H9 (cell line): ENCODE data around the gene ACADS. TPM values are rescaled to one million over a fixed set of nuclear protein-coding genes. Genes with fewer than 3 reads are reported as not detected.

ENCODE experiments used
- DNase-seq: peaks from one replicate; pipeline ENCODE4 v3.0.0-alpha.2; 2017
- H2AFZ ChIP-seq: one replicate; pipeline ENCODE4 v1.6.1; 2013; ENCODE audit warnings: mild to moderate bottlenecking, low read length, control low read depth, moderate library complexity
- H2AK5ac ChIP-seq: 2 replicates; pipeline ENCODE4 v1.6.1; 2013; ENCODE audit warnings: low read length, control low read depth, mixed read lengths; ENCODE audit not compliant: insufficient read length
- H2BK120ac ChIP-seq: one replicate; pipeline ENCODE4 v1.6.1; 2013; ENCODE audit warnings: low read depth, mild to moderate bottlenecking, low read length, control low read depth, inconsistent platforms; ENCODE audit not compliant: poor library complexity, severe bottlenecking
- H2BK12ac ChIP-seq: 2 replicates; pipeline ENCODE4 v1.6.1; 2013; ENCODE audit warnings: low read length, control low read depth, mixed read lengths, low read depth; ENCODE audit not compliant: insufficient read length
- H2BK15ac ChIP-seq: 2 replicates; pipeline ENCODE4 v1.6.1; 2013; ENCODE audit warnings: low read depth, low read length, control low read depth
- H2BK20ac ChIP-seq: one replicate; pipeline ENCODE4 v1.6.1; 2013; ENCODE audit warnings: low read depth, mild to moderate bottlenecking, low read length, control low read depth, inconsistent platforms; ENCODE audit not compliant: poor library complexity, severe bottlenecking
- H2BK5ac ChIP-seq: 2 replicates; pipeline ENCODE4 v1.6.1; 2013; ENCODE audit warnings: low read length, control low read depth, mixed read lengths; ENCODE audit not compliant: insufficient read length
- H3K14ac ChIP-seq: 2 replicates; pipeline ENCODE4 v1.6.1; 2013; ENCODE audit warnings: low read length, control low read depth; ENCODE audit not compliant: insufficient read depth
- H3K18ac ChIP-seq: 2 replicates; pipeline ENCODE4 v1.6.1; 2013; ENCODE audit warnings: low read depth, mild to moderate bottlenecking, mixed read lengths, low read length, control low read depth; ENCODE audit not compliant: insufficient read length
- H3K23ac ChIP-seq: 2 replicates; pipeline ENCODE4 v1.6.1; 2013; ENCODE audit warnings: low read length, control low read depth, mixed read lengths, low read depth; ENCODE audit not compliant: insufficient read length
- H3K23me2 ChIP-seq: 2 replicates; pipeline ENCODE4 v1.6.1; 2013; ENCODE audit warnings: low read depth, mild to moderate bottlenecking, mixed read lengths, low read length, control low read depth; ENCODE audit not compliant: insufficient read length, poor library complexity, severe bottlenecking
- H3K27ac ChIP-seq: 2 replicates; pipeline ENCODE4 v1.5.1; 2013; ENCODE audit warnings: low read length, control low read depth, mixed read lengths, low read depth; ENCODE audit not compliant: insufficient read length
- H3K27me3 ChIP-seq: 2 replicates; pipeline ENCODE4 v1.6.1; 2013; ENCODE audit warnings: low read length, control low read depth, inconsistent platforms; ENCODE audit not compliant: insufficient read depth
- H3K4ac ChIP-seq: 2 replicates; pipeline ENCODE4 v1.6.1; 2013; ENCODE audit warnings: low read depth, mild to moderate bottlenecking, control low read depth, inconsistent platforms, low read length, moderate library complexity
- H3K4me1 ChIP-seq: 2 replicates; pipeline ENCODE4 v1.6.1; 2013; ENCODE audit warnings: low read length, control low read depth, inconsistent platforms; ENCODE audit not compliant: insufficient read depth
- H3K4me2 ChIP-seq: 2 replicates; pipeline ENCODE4 v1.6.1; 2013; ENCODE audit warnings: low read length, control low read depth, mixed read lengths; ENCODE audit not compliant: insufficient read length, insufficient read depth
- H3K56ac ChIP-seq: 2 replicates; pipeline ENCODE4 v1.6.1; 2013; ENCODE audit warnings: low read depth, mild to moderate bottlenecking, mixed read lengths, low read length, control low read depth; ENCODE audit not compliant: insufficient read length
- H3K79me1 ChIP-seq: 2 replicates; pipeline ENCODE4 v1.6.1; 2013; ENCODE audit warnings: low read depth, mild to moderate bottlenecking, moderate library complexity, low read length, control low read depth, inconsistent platforms; ENCODE audit not compliant: insufficient read depth, poor library complexity, severe bottlenecking
- H3K79me2 ChIP-seq: 2 replicates; pipeline ENCODE4 v1.6.1; 2013; ENCODE audit warnings: low read length, control low read depth, inconsistent platforms; ENCODE audit not compliant: insufficient read depth
- H3K9ac ChIP-seq: 2 replicates; pipeline ENCODE4 v1.6.1; 2013; ENCODE audit warnings: low read length, control low read depth, mixed read lengths; ENCODE audit not compliant: insufficient read length; ENCODE audit errors: extremely low read depth
- H3K9me3 ChIP-seq: one replicate; pipeline ENCODE4 v1.6.1; 2013; ENCODE audit warnings: low read depth, low read length, inconsistent platforms; ENCODE audit not compliant: control insufficient read depth
- H3T11ph ChIP-seq: one replicate; pipeline ENCODE4 v1.6.1; 2013; ENCODE audit warnings: mild to moderate bottlenecking, low read length, control low read depth, inconsistent platforms
- H4K20me1 ChIP-seq: one replicate; pipeline ENCODE4 v1.6.1; 2013; ENCODE audit not compliant: control insufficient read depth, insufficient read length, insufficient read depth
- H4K5ac ChIP-seq: 2 replicates; pipeline ENCODE4 v1.6.1; 2013; ENCODE audit warnings: low read depth, mild to moderate bottlenecking, mixed read lengths, low read length, control low read depth; ENCODE audit not compliant: insufficient read length
- H4K8ac ChIP-seq: replicated peaks from 2 replicates; pipeline ENCODE4 v1.6.1; 2013; ENCODE audit warnings: low read length, control low read depth, mixed read lengths, low read depth; ENCODE audit not compliant: insufficient read length
- H4K91ac ChIP-seq: 2 replicates; pipeline ENCODE4 v1.6.1; 2013; ENCODE audit warnings: low read depth, mild to moderate bottlenecking, moderate library complexity, mixed read lengths, low read length, control low read depth; ENCODE audit not compliant: insufficient read length
- H3K27ac Mint-ChIP-seq, 3 experiments: 2 replicates in 2 of 3; 3 replicates in 1 of 3; pipeline ENCODE4 v1.8.0; 2020 to 2021; ENCODE audit warnings: mixed read lengths in 3 of 3, mild to moderate bottlenecking in 1 of 3, moderate library complexity in 1 of 3
- H3K27me3 Mint-ChIP-seq: 2 replicates; pipeline ENCODE4 v1.8.0; 2021; ENCODE audit warnings: low read depth, mild to moderate bottlenecking, moderate library complexity, mixed read lengths
- H3K36me3 Mint-ChIP-seq, 3 experiments: 2 replicates in 2 of 3; 3 replicates in 1 of 3; pipeline ENCODE4 v1.8.0; 2020 to 2021; ENCODE audit warnings: low read depth in 3 of 3, mixed read lengths in 3 of 3; ENCODE audit not compliant: insufficient read depth in 1 of 3
- H3K4me1 Mint-ChIP-seq, 2 experiments: 2 replicates each; pipeline ENCODE4 v1.8.0; 2020; ENCODE audit warnings: mixed read lengths in 2 of 2
- H3K4me3 Mint-ChIP-seq, 2 experiments: 2 replicates in 1 of 2; 3 replicates in 1 of 2; pipeline ENCODE4 v1.8.0; 2020 to 2021; ENCODE audit warnings: mild to moderate bottlenecking in 2 of 2, mixed read lengths in 2 of 2, moderate library complexity in 1 of 2
- H3K9me3 Mint-ChIP-seq, 2 experiments: 2 replicates in 1 of 2; 3 replicates in 1 of 2; pipeline ENCODE4 v1.8.0; 2020; ENCODE audit warnings: mild to moderate bottlenecking in 2 of 2, mixed read lengths in 2 of 2, moderate library complexity in 1 of 2
- CTCF ChIP-seq: fragments of 200-600 bp; sonication (generic); conservative IDR thresholded peaks from 3 replicates; pipeline ENCODE4 v1.8.0; 2021; ENCODE audit warnings: antibody characterized with exemption, mild to moderate bottlenecking
- WGBS: extraction: QIAGEN DNeasy Blood & Tissue Kit; methylation state at CpG from one replicate; pipeline ENCODE4 v1.1.7; 2013; ENCODE audit warnings: missing lambda C conversion rate, low lambda C conversion rate, mixed read lengths; ENCODE audit not compliant: insufficient read length; ENCODE audit errors: extremely low coverage; 5-methylcytosine and 5-hydroxymethylcytosine counted together
- total RNA-seq: library from RNA; stranded (reverse); gene quantifications from 2 replicates; pipeline ENCODE4 v1.2.1, GENCODE V29; 2021

ACADS gene
- total RNA-seq, 1 experiment from 2014 or later, result 8.3 TPM

- TF ChIP-seq CTCF, result no peak
- Histone ChIP-seq H3K56ac (no peak overlapping the region), H3K4me1 (no peaks in the 10 kb centered on the region), H3K14ac (no peak overlapping the region), H3K9me3 (no peaks in the 10 kb centered on the region), H4K8ac (no peak overlapping the region), H2AK5ac (no peak overlapping the region), H3T11ph (no peak overlapping the region), H2BK5ac (no peak overlapping the region), H2AFZ (no peak overlapping the region), H3K27me3 (no peaks in the 10 kb centered on the region), H2BK20ac (no peak overlapping the region), H4K5ac (no peak overlapping the region), H3K79me2 (no peaks in the 10 kb centered on the region), H3K27ac (no peak overlapping the region), H3K23me2 (no peaks in the 10 kb centered on the region), H2BK15ac (no peak overlapping the region), H3K9ac (no peak overlapping the region), H3K4ac (no peak overlapping the region), H3K23ac (no peak overlapping the region), H4K91ac (no peak overlapping the region), H2BK12ac (no peak overlapping the region), H3K18ac (no peak overlapping the region), H4K20me1 (no peaks in the 10 kb centered on the region), H2BK120ac (no peak overlapping the region), H3K79me1 (no peaks in the 10 kb centered on the region), H3K4me2 (no peak overlapping the region)
- Mint-ChIP-seq H3K4me1 (no peaks in the 10 kb centered on the region), H3K4me3 (no peak overlapping the region), H3K27me3 (no peaks in the 10 kb centered on the region), H3K27ac (no peak overlapping the region), H3K36me3 (peaks cover 0 to 4% (median 0%) of the 10 kb centered on the region in 3 experiments; a peak in 2 of 7 replicates), H3K9me3 (no peaks in the 10 kb centered on the region)
- DNase-seq, result no peak
- WGBS, result no CpG with 5 or more reads among the region's 3 CpGs
Observed at GRCh38 chr12:120787889-120788288, 62.3 kb downstream of the ACADS start.

Other genes with a start within 250 kb of the ACADS start
- 618 and 638 TPM in 2 replicates for gene DYNLL1, start 229.7 kb upstream of the ACADS start, total RNA-seq
- 31.3 and 34.8 TPM in 2 replicates for gene COQ5, start 196.7 kb upstream of the ACADS start, total RNA-seq
- 153 and 157 TPM in 2 replicates for gene RNF10, start 191.5 kb upstream of the ACADS start, total RNA-seq
- 64.0 and 65.8 TPM in 2 replicates for gene POP5, start 144.4 kb upstream of the ACADS start, total RNA-seq
- gene CABP1, start 85.2 kb upstream of the ACADS start, total RNA-seq, result 3.0 and 3.1 TPM in 2 replicates
- gene MLEC, start 38.7 kb upstream of the ACADS start, total RNA-seq, result 181 TPM in 2 replicates
- gene UNC119B, start 15.4 kb upstream of the ACADS start, total RNA-seq, result 51.5 and 53.5 TPM in 2 replicates
- gene SPPL3, start 178.5 kb downstream of the ACADS start, total RNA-seq, result 46.3 and 47.2 TPM in 2 replicates